Kidney (tissue), 14 donors: ENCODE measurements around the gene HHATL. TPM values are rescaled to one million over a fixed set of nuclear protein-coding genes. Genes with fewer than 3 reads are reported as not detected.
A peak's percentile ranks its signal among the peaks of the same experiment; 100 is the strongest.

Source experiments
- DNase-seq, 5 donors: peaks; one replicate each; pipeline ENCODE4 v3.0.0-alpha.2; 2013 to 2020
- FAIRE-seq: peaks from 2 replicates; lab custom pipeline; 2012; peaks lifted over from hg19 to GRCh38; lab: Jason Lieb, UNC
- H3K27ac ChIP-seq, 2 donors: one replicate each; pipeline ENCODE4 v1.7.0; 2013; ENCODE audit warnings: low read depth in 2 of 2, low read length in 2 of 2, inconsistent platforms in 1 of 2
- H3K27me3 ChIP-seq: one replicate; pipeline ENCODE4 v1.7.1; 2013; ENCODE audit warnings: low read length, inconsistent platforms; ENCODE audit not compliant: control insufficient read depth, insufficient read depth
- H3K36me3 ChIP-seq, 3 donors: one replicate each; pipeline versions ENCODE4 v1.7.0 to v1.7.1; 2013; ENCODE audit warnings: low read length in 3 of 3, control low read depth in 1 of 3, inconsistent platforms in 1 of 3; ENCODE audit not compliant: insufficient read depth in 3 of 3, control insufficient read depth in 2 of 3
- H3K4me1 ChIP-seq, 3 donors: one replicate each; pipeline versions ENCODE4 v1.7.0 to v1.7.1; 2013; ENCODE audit warnings: low read length in 3 of 3, inconsistent platforms in 1 of 3, low read depth in 1 of 3; ENCODE audit not compliant: control insufficient read depth in 2 of 3, insufficient read depth in 2 of 3
- H3K4me3 ChIP-seq, 3 donors: one replicate each; pipeline versions ENCODE4 v1.7.0 to v1.8.1; 2013; ENCODE audit warnings: low read length in 3 of 3, control low read depth in 1 of 3, inconsistent platforms in 1 of 3
- H3K9ac ChIP-seq, 3 donors: one replicate each; pipeline versions ENCODE4 v1.7.0 to v1.7.1; 2013; ENCODE audit warnings: low read length in 3 of 3, control low read depth in 1 of 3, inconsistent platforms in 1 of 3
- H3K9me3 ChIP-seq, 3 donors: one replicate each; pipeline versions ENCODE4 v1.7.0 to v1.7.1; 2013; ENCODE audit warnings: low read length in 3 of 3, control low read depth in 1 of 3, inconsistent platforms in 1 of 3; ENCODE audit not compliant: control insufficient read depth in 2 of 3, insufficient read depth in 1 of 3
- CTCF ChIP-seq: IDR thresholded peaks from 3 replicates; pipeline ENCODE4 v1.5.1; 2012; ENCODE audit warnings: mild to moderate bottlenecking, moderate library complexity, borderline replicate concordance; ENCODE audit not compliant: insufficient read depth; ENCODE audit errors: extremely low read depth
- intact Hi-C: fragments of 100-400 bp; cut with DNase I; formaldehyde crosslinking; loops from one replicate; pipeline ENCODE4 v1.11.1; 2022
- polyA plus RNA-seq: library from polyadenylated mRNA; stranded (reverse); fragments of 350-450 nt; fragmentation: Illumina TruSeq; extraction: RNeasy Lipid Tissue Mini Kit (QIAGEN cat#74804); gene quantifications from one replicate; pipeline ENCODE4 v1.2.3, GENCODE V29; 2014; ENCODE audit warnings: low read depth, low replicate concordance; ENCODE audit not compliant: insufficient read depth
- total RNA-seq: library from RNA; stranded (reverse); fragmentation: NEBNext Ultra II Directional; extraction: Animal tissue kit (Norgen Biotek cat#: 25700); gene quantifications from one replicate; pipeline ENCODE4 v1.2.1, GENCODE V29; 2021
- donor health status: control.
- donor health status: control.
- donor health status: control.
- donor health status: control.
- donor health status: control.
- donor health status: DM: yes; HTN: yes; CAD: no.
- donor health status: Normal renal cell carcinoma (clear cell type).

HHATL gene
- total and polyA plus RNA-seq, 2 donors from 2014 or later, result not detected

- peak in 1 of 5 donors; percentile 14 for DNase-seq
- H3K27me3 ChIP-seq, result peaks cover 8% of the 10 kb centered on the region
- H3K9ac ChIP-seq, result no peak overlapping the region
- no peak overlapping the region for H3K27ac ChIP-seq
- TF ChIP-seq CTCF, result no peak
- peaks cover 0 to 4% (median 0%) of the 10 kb centered on the region in 3 donors for H3K4me1 ChIP-seq
- H3K9me3 ChIP-seq, result no peaks in the 10 kb centered on the region
- H3K36me3 ChIP-seq, result no peaks in the 10 kb centered on the region
- H3K4me3 ChIP-seq, result no peak overlapping the region
- intact Hi-C loops, result no loop called here
- FAIRE-seq, result no peak
These were observed 15.6 kb downstream of the HHATL start for GRCh38 chr3:42686832-42687650.

DNA sequence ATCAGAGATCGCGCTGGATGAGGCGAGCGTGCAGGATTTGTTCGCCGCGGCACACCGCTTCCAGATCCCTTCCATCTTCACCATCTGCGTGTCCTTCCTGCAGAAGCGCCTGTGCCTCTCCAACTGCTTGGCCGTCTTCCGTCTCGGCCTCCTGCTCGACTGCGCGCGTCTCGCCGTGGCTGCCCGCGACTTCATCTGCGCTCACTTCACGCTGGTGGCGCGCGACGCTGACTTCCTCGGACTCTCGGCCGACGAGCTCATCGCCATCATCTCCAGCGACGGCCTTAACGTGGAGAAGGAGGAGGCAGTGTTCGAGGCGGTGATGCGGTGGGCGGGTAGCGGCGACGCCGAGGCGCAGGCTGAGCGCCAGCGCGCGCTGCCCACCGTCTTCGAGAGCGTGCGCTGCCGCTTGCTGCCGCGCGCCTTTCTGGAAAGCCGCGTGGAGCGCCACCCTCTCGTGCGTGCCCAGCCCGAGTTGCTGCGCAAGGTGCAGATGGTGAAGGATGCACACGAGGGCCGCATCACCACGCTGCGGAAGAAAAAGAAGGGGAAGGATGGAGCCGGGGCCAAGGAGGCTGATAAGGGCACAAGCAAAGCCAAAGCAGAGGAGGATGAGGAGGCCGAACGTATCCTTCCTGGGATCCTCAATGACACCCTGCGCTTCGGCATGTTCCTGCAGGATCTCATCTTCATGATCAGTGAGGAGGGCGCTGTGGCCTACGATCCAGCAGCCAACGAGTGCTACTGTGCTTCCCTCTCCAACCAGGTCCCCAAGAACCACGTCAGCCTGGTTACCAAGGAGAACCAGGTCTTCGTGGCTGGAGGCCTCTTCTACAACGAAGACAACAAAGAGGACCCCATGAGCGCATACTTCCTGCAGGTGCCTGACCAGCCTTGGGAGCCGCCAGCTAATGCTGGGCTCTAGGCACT lies 16.4 kb downstream of the HHATL start:
- Histone ChIP-seq H3K9me3 (no peaks in the 10 kb centered on the region), H3K9ac (no peak overlapping the region), H3K36me3 (no peaks in the 10 kb centered on the region), H3K27me3 (peaks cover 8% of the 10 kb centered on the region), H3K27ac (no peak overlapping the region), H3K4me1 (peaks cover 0 to 4% (median 0%) of the 10 kb centered on the region in 3 donors), H3K4me3 (no peak overlapping the region)
- DNase-seq (peak in 3 of 5 donors; percentile 19 to 68 (median 21)), FAIRE-seq (no peak)
- no peak for TF ChIP-seq CTCF
- intact Hi-C loops, result no loop called here

DNA sequence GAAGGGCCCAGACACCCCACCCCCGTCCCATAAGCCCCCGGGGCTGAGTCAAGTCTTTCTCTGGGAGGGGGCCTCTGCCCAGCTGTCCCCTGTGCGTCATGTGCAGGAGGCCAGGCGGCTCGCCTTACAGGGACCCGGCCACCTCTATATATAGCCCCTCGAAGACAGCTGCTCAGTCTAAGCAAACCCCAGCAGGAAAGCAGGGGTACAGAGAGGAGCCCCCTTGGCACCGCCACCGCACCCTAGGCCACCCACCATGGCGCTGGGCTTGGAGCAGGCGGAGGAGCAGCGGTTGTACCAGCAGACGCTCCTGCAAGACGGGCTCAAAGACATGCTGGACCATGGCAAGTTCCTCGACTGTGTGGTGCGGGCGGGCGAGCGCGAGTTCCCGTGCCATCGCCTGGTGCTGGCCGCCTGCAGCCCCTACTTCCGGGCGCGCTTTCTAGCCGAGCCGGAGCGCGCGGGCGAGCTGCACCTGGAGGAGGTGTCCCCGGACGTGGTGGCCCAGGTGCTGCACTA lies 17.2 kb downstream of the HHATL start, which contains the start of gene KLHL40:
KLHL40 (plus strand) TSS at position 175 of the 519 bp plus-strand sequence; CDS start at position 257, 82 bp downstream.
- no peak within 1 kb of the TSS for H3K9ac ChIP-seq
- intact Hi-C loops, result no loop called here
- H3K27me3 ChIP-seq, result peaks cover 8% of the 10 kb centered on the region
- DNase-seq (peak in 2 of 5 donors; percentile 28 to 55), FAIRE-seq (no peak)
- H3K9me3 ChIP-seq, result no peaks in the 10 kb centered on the region
- H3K36me3 ChIP-seq, result no peaks in the 10 kb centered on the region
- no peak for TF ChIP-seq CTCF
- H3K27ac ChIP-seq, result no peak within 1 kb of the TSS
- no peak within 1 kb of the TSS for H3K4me3 ChIP-seq
- H3K4me1 ChIP-seq, result peaks cover 0 to 4% (median 0%) of the 10 kb centered on the region in 3 donors
